OCI-LY7 (cell line): Measurements from ENCODE around the gene MRPS26. TPM values are rescaled to one million over a fixed set of nuclear protein-coding genes. Genes with fewer than 3 reads are reported as not detected.

ENCODE experiments used
- BruUV-seq: library from RNA; stranded (reverse); fragments of 400-500 nt; replicated peaks from 2 replicates; lab custom pipeline; 2021; lab: Mats Ljungman, UMichigan
- CTCF ChIA-PET: fragments of 300-600 bp; sonication (Branson Sonifier 250); formaldehyde crosslinking; loops from one replicate; lab custom pipeline; 2022; ENCODE audit warnings: antibody characterized with exemption; ENCODE audit not compliant: unreplicated experiment; lab: Charles Lee
- POLR2A ChIA-PET: fragments of 300-600 bp; sonication (Branson Sonifier 250); formaldehyde crosslinking; loops from one replicate; lab custom pipeline; 2022; ENCODE audit warnings: antibody characterized with exemption; lab: Charles Lee
- DNase-seq: peaks from one replicate; pipeline ENCODE4 v3.0.0-alpha.2; 2015; ENCODE audit warnings: low spot score
- H2AFZ ChIP-seq: fragments of 200-600 bp; sonication (generic), shearing (Covaris generic); 2 replicates; pipeline ENCODE4 v1.6.1; 2014; ENCODE audit warnings: mild to moderate bottlenecking, antibody characterized with exemption, low read length, moderate library complexity
- H3K27ac ChIP-seq: fragments of 200-600 bp; sonication (generic); 2 replicates; pipeline ENCODE4 v1.5.1; 2014; ENCODE audit warnings: mixed run types, low read depth, mild to moderate bottlenecking, moderate library complexity, low read length, inconsistent platforms; ENCODE audit not compliant: poor library complexity, severe bottlenecking
- H3K36me3 ChIP-seq: fragments of 200-600 bp; sonication (generic); 2 replicates; pipeline ENCODE4 v1.6.1; 2014; ENCODE audit warnings: mild to moderate bottlenecking, antibody characterized with exemption, low read length, moderate library complexity, mixed read lengths; ENCODE audit not compliant: insufficient read depth
- H3K4me1 ChIP-seq: fragments of 200-600 bp; sonication (generic); 2 replicates; pipeline ENCODE4 v1.5.1; 2014; ENCODE audit warnings: mild to moderate bottlenecking, low read length; ENCODE audit not compliant: insufficient read depth, poor library complexity, severe bottlenecking
- H3K4me2 ChIP-seq: fragments of 200-600 bp; sonication (generic); 2 replicates; pipeline ENCODE4 v1.6.1; 2014; ENCODE audit warnings: mild to moderate bottlenecking, low read length
- H3K4me3 ChIP-seq: fragments of 200-600 bp; sonication (generic); 2 replicates; pipeline ENCODE4 v1.5.1; 2014; ENCODE audit warnings: mild to moderate bottlenecking, low read depth, low read length; ENCODE audit not compliant: poor library complexity, severe bottlenecking
- H3K79me2 ChIP-seq: fragments of 200-600 bp; sonication (generic); 2 replicates; pipeline ENCODE4 v1.6.1; 2016; ENCODE audit warnings: low read depth, mild to moderate bottlenecking, low read length, moderate library complexity, mixed read lengths; ENCODE audit not compliant: insufficient read depth
- H3K9me2 ChIP-seq: fragments of 200-600 bp; sonication (generic); 2 replicates; pipeline ENCODE4 v1.6.1; 2016; ENCODE audit warnings: mild to moderate bottlenecking, low read length, mixed read lengths; ENCODE audit not compliant: insufficient read depth
- H3K9me3 ChIP-seq: fragments of 200-600 bp; sonication (generic); 2 replicates; pipeline ENCODE4 v1.6.1; 2014; ENCODE audit warnings: mild to moderate bottlenecking, mixed run types, low read length, mixed read lengths
- H4K20me1 ChIP-seq: fragments of 200-600 bp; sonication (generic); 2 replicates; pipeline ENCODE4 v1.6.1; 2014; ENCODE audit warnings: mild to moderate bottlenecking, antibody characterized with exemption, low read length, moderate library complexity, mixed read lengths; ENCODE audit not compliant: insufficient read depth
- CTCF ChIP-seq: fragments of 200-600 bp; sonication (generic); conservative IDR thresholded peaks from 2 replicates; pipeline ENCODE4 v1.5.1; 2014; ENCODE audit warnings: mild to moderate bottlenecking, antibody characterized with exemption, low read length, moderate library complexity, mixed read lengths
- EZH2phosphoT487 ChIP-seq: fragments of 200-600 bp; sonication (generic); IDR thresholded peaks from 2 replicates; pipeline ENCODE4 v1.6.1; 2018; ENCODE audit warnings: low read depth, borderline replicate concordance, mild to moderate bottlenecking, mixed run types, antibody characterized with exemption, low read length, moderate library complexity, mixed read lengths
- intact Hi-C: fragments of 100-400 bp; cut with micrococcal nuclease; formaldehyde crosslinking; loops from one replicate; pipeline ENCODE4 v1.10.0; 2022; ENCODE audit not compliant: unreplicated experiment
- total RNA-seq, 2 experiments: library from RNA; depleted of rRNA in 1 of 2; stranded (reverse); fragments of >200 nt in 1 of 2; shearing (Covaris generic) in 1 of 2; gene quantifications; 2 replicates each; pipeline ENCODE4 v1.2.3, GENCODE V29; 2014 to 2022

MRPS26 gene
- total RNA-seq, 2 experiments from 2014 or later: 73.2 to 78.1 TPM

GRCh38 chr20:3037654-3038053 is 8.2 kb upstream of the MRPS26 start:
- H3K4me2 ChIP-seq: no peak overlapping the region
- H4K20me1 ChIP-seq: no peaks in the 10 kb centered on the region
- TF ChIP-seq CTCF (no peak), EZH2phosphoT487 (no peak)
- H3K4me1 ChIP-seq: no peaks in the 10 kb centered on the region
- no peaks in the 10 kb centered on the region for H3K9me3 ChIP-seq
- H3K9me2 ChIP-seq: no peaks in the 10 kb centered on the region
- POLR2A ChIA-PET: no interaction called here
- no peak overlapping the region for H3K4me3 ChIP-seq
- no peak overlapping the region for H2AFZ ChIP-seq
- intact Hi-C loops: no loop called here
- no peak overlapping the region for H3K27ac ChIP-seq
- no peaks in the 10 kb centered on the region for H3K79me2 ChIP-seq
- BruUV-seq: no TSS peak
- CTCF ChIA-PET: no interaction called here
- H3K36me3 ChIP-seq: peaks cover 54% of the 10 kb centered on the region
- no peak for DNase-seq

GRCh38 chr20:3038454-3038853 is 7.4 kb upstream of the MRPS26 start:
- TF ChIP-seq EZH2phosphoT487 (no peak), CTCF (no peak)
- no TSS peak for BruUV-seq
- Histone ChIP-seq H3K4me2 (no peak overlapping the region), H3K4me1 (no peaks in the 10 kb centered on the region), H3K36me3 (peaks cover 54% of the 10 kb centered on the region), H3K9me2 (no peaks in the 10 kb centered on the region), H4K20me1 (no peaks in the 10 kb centered on the region), H3K4me3 (no peak overlapping the region), H3K9me3 (no peaks in the 10 kb centered on the region), H2AFZ (no peak overlapping the region), H3K27ac (no peak overlapping the region), H3K79me2 (no peaks in the 10 kb centered on the region)
- intact Hi-C loops: no loop called here
- no peak for DNase-seq
- ChIA-PET POLR2A (no interaction called here), CTCF (no interaction called here)

GRCh38 chr20:3039426-3039825 is 6.4 kb upstream of the MRPS26 start:
- CTCF ChIA-PET: no interaction called here
- H3K9me2 ChIP-seq: no peaks in the 10 kb centered on the region
- H3K4me1 ChIP-seq: no peaks in the 10 kb centered on the region
- TF ChIP-seq EZH2phosphoT487: no peak
- TF ChIP-seq CTCF: no peak
- no peak overlapping the region for H3K27ac ChIP-seq
- H3K4me2 ChIP-seq: no peak overlapping the region
- H2AFZ ChIP-seq: no peak overlapping the region
- intact Hi-C loops: no loop called here
- no peak overlapping the region for H3K4me3 ChIP-seq
- peaks cover 50% of the 10 kb centered on the region for H3K36me3 ChIP-seq
- no peaks in the 10 kb centered on the region for H3K79me2 ChIP-seq
- DNase-seq: no peak
- no peaks in the 10 kb centered on the region for H3K9me3 ChIP-seq
- H4K20me1 ChIP-seq: no peaks in the 10 kb centered on the region
- no TSS peak for BruUV-seq
- POLR2A ChIA-PET: interaction anchor here (0.6 kb wide), 1 partner anchor 355 kb away, joined by 4 read pairs; no protein-coding TSS in a partner anchor
